ENCODE measurements around the gene EXOG.

EXOG gene

DNA sequence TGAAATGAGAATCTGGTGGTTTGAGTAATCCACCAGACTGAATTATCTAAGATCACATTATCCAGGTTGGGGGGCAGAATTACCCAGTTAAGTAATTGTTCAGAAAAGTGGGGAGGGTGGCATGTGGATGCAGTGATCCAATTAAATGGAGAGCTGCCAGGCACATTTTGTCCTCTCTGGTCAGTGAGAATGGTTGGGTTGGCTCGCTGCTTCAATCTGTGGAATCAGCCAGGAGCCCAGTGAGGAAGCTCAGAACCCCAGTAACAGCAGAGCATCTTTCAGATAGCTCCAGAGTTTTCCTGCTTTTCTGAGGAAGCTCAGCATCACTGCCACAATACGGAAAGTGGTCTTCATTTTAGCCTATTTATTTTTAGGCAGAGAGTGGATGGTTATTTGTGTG, 6.4 kb upstream of the EXOG start:
- no peaks in the 10 kb centered on the region for H3K4me1 ChIP-seq (ENCODE audit: insufficient read depth, low read length, severe bottlenecking)
- no peaks in the 10 kb centered on the region for H3K27me3 ChIP-seq (ENCODE audit: insufficient read depth, low read length)
- H2AFZ ChIP-seq (ENCODE audit: low read length): no peak overlapping the region
- H3K9ac ChIP-seq (ENCODE audit: low read length): no peak overlapping the region
- H3K9me3 ChIP-seq (ENCODE audit: low read length): no peaks in the 10 kb centered on the region
- H3K36me3 ChIP-seq (ENCODE audit: insufficient read depth, low read length): no peaks in the 10 kb centered on the region
- H3K79me2 ChIP-seq (ENCODE audit: insufficient read depth, low read length): no peaks in the 10 kb centered on the region
- H4K20me1 ChIP-seq (ENCODE audit: insufficient read depth, low read length): no peaks in the 10 kb centered on the region
- H3K9me2 ChIP-seq (ENCODE audit: low read depth, low read length): no peaks in the 10 kb centered on the region
- no peaks in the 10 kb centered on the region for H3F3A ChIP-seq (ENCODE audit: insufficient read depth, low read length)
- H3K27ac ChIP-seq (ENCODE audit: low read depth, low read length, poor library complexity, severe bottlenecking): no peak overlapping the region
- no peak overlapping the region for H3K4me2 ChIP-seq (ENCODE audit: low read length)
- H3K4me3 ChIP-seq (ENCODE audit: low read depth, low read length, poor library complexity, severe bottlenecking): no peak overlapping the region
- no peak for TF ChIP-seq EZH2 (IDR thresholded peaks at IDR 0.05; ENCODE audit: borderline replicate concordance, low read length)
- TF ChIP-seq, protein P1, sequence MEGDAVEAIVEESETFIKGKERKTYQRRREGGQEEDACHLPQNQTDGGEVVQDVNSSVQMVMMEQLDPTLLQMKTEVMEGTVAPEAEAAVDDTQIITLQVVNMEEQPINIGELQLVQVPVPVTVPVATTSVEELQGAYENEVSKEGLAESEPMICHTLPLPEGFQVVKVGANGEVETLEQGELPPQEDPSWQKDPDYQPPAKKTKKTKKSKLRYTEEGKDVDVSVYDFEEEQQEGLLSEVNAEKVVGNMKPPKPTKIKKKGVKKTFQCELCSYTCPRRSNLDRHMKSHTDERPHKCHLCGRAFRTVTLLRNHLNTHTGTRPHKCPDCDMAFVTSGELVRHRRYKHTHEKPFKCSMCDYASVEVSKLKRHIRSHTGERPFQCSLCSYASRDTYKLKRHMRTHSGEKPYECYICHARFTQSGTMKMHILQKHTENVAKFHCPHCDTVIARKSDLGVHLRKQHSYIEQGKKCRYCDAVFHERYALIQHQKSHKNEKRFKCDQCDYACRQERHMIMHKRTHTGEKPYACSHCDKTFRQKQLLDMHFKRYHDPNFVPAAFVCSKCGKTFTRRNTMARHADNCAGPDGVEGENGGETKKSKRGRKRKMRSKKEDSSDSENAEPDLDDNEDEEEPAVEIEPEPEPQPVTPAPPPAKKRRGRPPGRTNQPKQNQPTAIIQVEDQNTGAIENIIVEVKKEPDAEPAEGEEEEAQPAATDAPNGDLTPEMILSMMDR (IDR thresholded peaks at IDR 0.05; ENCODE audit: low read length): no peak

DNA sequence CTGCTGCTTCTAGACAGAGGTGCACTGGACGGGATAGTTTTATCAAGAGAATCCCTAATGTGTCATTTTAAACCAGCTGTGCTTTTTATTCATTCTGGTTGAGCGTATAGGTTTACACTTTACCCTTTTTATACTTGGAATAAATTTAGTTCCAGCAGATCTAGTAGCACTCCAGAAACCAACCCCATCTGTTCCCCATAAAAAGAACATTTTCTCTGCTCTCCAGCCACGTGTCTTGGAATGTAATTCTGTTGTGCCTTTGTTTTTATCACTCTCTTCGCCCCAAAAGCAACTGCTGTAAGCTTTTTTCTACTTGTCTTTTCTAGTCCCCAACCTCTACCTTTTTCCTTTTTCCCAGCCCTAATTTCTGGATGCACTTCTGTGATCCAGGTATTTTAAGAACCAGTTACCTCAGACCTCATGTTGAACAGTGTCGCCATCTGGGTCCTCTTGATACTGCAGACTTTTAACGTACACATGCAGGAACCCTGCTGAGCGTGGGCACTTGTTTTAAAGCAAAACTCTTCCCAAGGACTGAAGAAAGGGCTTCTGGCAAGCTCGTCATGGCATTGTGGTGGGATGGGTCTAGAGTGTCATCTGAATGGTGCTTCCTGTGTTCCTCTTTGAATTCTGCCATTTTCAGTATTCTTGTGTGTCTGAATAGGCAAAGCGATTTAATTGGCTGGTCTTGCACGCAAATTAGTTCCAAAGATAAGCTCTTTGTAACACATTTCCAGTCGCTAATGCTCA, 5.7 kb upstream of the EXOG start:
- Histone ChIP-seq H3K9me2 (ENCODE audit: low read depth, low read length) (no peaks in the 10 kb centered on the region), H3K4me1 (ENCODE audit: insufficient read depth, low read length, severe bottlenecking) (no peaks in the 10 kb centered on the region), H3K27ac (ENCODE audit: low read depth, low read length, poor library complexity, severe bottlenecking) (no peak overlapping the region), H3K9me3 (ENCODE audit: low read length) (no peaks in the 10 kb centered on the region), H3K36me3 (ENCODE audit: insufficient read depth, low read length) (no peaks in the 10 kb centered on the region), H2AFZ (ENCODE audit: low read length) (no peak overlapping the region), H3K4me3 (ENCODE audit: low read depth, low read length, poor library complexity, severe bottlenecking) (no peak overlapping the region), H3K79me2 (ENCODE audit: insufficient read depth, low read length) (no peaks in the 10 kb centered on the region), H3F3A (ENCODE audit: insufficient read depth, low read length) (no peaks in the 10 kb centered on the region), H3K4me2 (ENCODE audit: low read length) (no peak overlapping the region), H3K9ac (ENCODE audit: low read length) (no peak overlapping the region), H4K20me1 (ENCODE audit: insufficient read depth, low read length) (no peaks in the 10 kb centered on the region), H3K27me3 (ENCODE audit: insufficient read depth, low read length) (no peaks in the 10 kb centered on the region)
- TF ChIP-seq, protein P1 (IDR thresholded peaks at IDR 0.05; ENCODE audit: low read length): no peak
- TF ChIP-seq EZH2 (IDR thresholded peaks at IDR 0.05; ENCODE audit: borderline replicate concordance, low read length): no peak

DNA sequence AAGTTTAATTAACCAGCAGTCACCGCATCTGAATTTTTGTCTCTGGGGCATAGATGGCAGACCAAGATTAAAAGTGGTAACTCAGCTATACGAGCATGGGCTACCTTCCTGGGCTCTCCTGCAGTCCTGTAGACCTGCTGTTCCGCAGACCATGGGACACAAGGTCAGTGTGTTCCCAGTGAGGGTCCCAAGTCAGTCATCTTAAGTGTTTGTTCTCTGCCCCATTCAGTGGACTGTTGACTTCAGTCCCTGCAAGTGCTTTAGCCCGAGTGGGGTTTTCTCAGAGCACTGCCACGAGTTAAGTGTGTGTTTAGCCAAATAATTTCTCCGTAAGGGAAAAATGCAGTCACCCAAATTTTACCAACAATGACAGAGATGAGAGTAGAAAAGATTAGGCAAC, 4.9 kb upstream of the EXOG start:
- Histone ChIP-seq H3K4me2 (ENCODE audit: low read length) (no peak overlapping the region), H3K4me1 (ENCODE audit: insufficient read depth, low read length, severe bottlenecking) (peaks cover 5% of the 10 kb centered on the region), H2AFZ (ENCODE audit: low read length) (no peak overlapping the region), H3K4me3 (ENCODE audit: low read depth, low read length, poor library complexity, severe bottlenecking) (no peak overlapping the region), H3K36me3 (ENCODE audit: insufficient read depth, low read length) (no peaks in the 10 kb centered on the region), H3K27me3 (ENCODE audit: insufficient read depth, low read length) (no peaks in the 10 kb centered on the region), H3K79me2 (ENCODE audit: insufficient read depth, low read length) (no peaks in the 10 kb centered on the region), H3K9me2 (ENCODE audit: low read depth, low read length) (no peaks in the 10 kb centered on the region), H3K27ac (ENCODE audit: low read depth, low read length, poor library complexity, severe bottlenecking) (no peak overlapping the region), H3F3A (ENCODE audit: insufficient read depth, low read length) (no peaks in the 10 kb centered on the region), H3K9me3 (ENCODE audit: low read length) (no peaks in the 10 kb centered on the region), H4K20me1 (ENCODE audit: insufficient read depth, low read length) (no peaks in the 10 kb centered on the region), H3K9ac (ENCODE audit: low read length) (no peak overlapping the region)
- TF ChIP-seq, protein P1 (IDR thresholded peaks at IDR 0.05; ENCODE audit: low read length): no peak
- TF ChIP-seq EZH2 (IDR thresholded peaks at IDR 0.05; ENCODE audit: borderline replicate concordance, low read length): no peak

Measured in OCI-LY1 (cell line).